Activated CD4-positive, alpha-beta T cell treated with anti-CD3 and anti-CD28 coated beads, Interleukin-2, amount 10 ng/mL, durations not matched to agents 7 days and 5 days (primary cell): Measurements from ENCODE around the gene NDUFAF4. TPM values are rescaled to one million over a fixed set of nuclear protein-coding genes. Genes with fewer than 3 reads are reported as not detected.
"Not testable (repeated sequence)": the region's sequence is repeated elsewhere in the genome, so short reads cannot be mapped to it uniquely, and the experiment has no call there.

Experiments used
- CTCF ChIA-PET: fragments of 350-600 bp; sonication (Branson Sonifier 250); formaldehyde crosslinking; loops from one replicate; lab custom pipeline; 2021; ENCODE audit warnings: antibody characterized with exemption; lab: Charles Lee
- POLR2A ChIA-PET: fragments of 350-600 bp; sonication (Branson Sonifier 250); formaldehyde crosslinking; loops from one replicate; lab custom pipeline; 2021; ENCODE audit warnings: antibody characterized with exemption; lab: Charles Lee
- DNase-seq: peaks from one replicate; pipeline ENCODE4 v3.0.0-alpha.2; 2020
- H3K27ac Mint-ChIP-seq: one replicate; pipeline ENCODE4 v1.8.0; 2021; ENCODE audit warnings: mild to moderate bottlenecking, moderate library complexity, mixed read lengths
- H3K27me3 Mint-ChIP-seq: one replicate; pipeline ENCODE4 v1.8.0; 2021; ENCODE audit warnings: mixed read lengths
- H3K36me3 Mint-ChIP-seq: one replicate; pipeline ENCODE4 v1.8.0; 2021; ENCODE audit warnings: low read depth, mixed read lengths
- H3K4me1 Mint-ChIP-seq: one replicate; pipeline ENCODE4 v1.8.0; 2021; ENCODE audit warnings: mixed read lengths
- H3K4me3 Mint-ChIP-seq: one replicate; pipeline ENCODE4 v1.8.0; 2021; ENCODE audit warnings: mild to moderate bottlenecking, moderate library complexity, mixed read lengths
- H3K9me3 Mint-ChIP-seq: one replicate; pipeline ENCODE4 v1.8.0; 2021; ENCODE audit warnings: mixed read lengths
- total RNA-seq, 2 experiments: library from RNA; stranded (reverse); gene quantifications; one replicate each; pipeline ENCODE4 v1.2.3, GENCODE V29; 2021

NDUFAF4 gene
- total RNA-seq, 2 experiments from 2014 or later: 34.3 to 42.7 TPM

DNA sequence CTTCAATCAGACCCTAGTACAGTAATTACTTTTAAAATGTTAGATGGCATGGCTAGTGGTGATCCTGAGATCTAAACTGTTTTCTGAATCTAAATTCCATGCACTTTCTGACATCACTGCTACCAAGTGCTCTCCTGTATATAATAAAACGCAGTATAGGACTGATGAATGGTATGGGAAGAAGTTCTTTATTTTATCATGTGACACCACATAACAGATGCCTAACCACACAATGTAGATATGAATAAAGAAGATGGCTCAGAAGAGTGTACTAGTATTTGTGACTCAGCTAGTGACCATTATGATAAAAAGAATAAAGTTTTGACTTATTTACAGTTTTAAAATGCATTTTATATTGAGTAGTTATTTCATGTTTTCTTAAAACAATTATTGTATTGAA is 8.5 kb downstream of the NDUFAF4 start:
- H3K36me3 Mint-ChIP-seq: peaks cover 24% of the 10 kb centered on the region

GRCh38 chr6:96888745-96889144 is 8.9 kb downstream of the NDUFAF4 start:
- Mint-ChIP-seq H3K9me3 (no peaks in the 10 kb centered on the region), H3K36me3 (peaks cover 22% of the 10 kb centered on the region), H3K4me3 (no peak overlapping the region), H3K27me3 (peaks cover 2% of the 10 kb centered on the region), H3K27ac (no peak overlapping the region), H3K4me1 (peaks cover 21% of the 10 kb centered on the region)
- POLR2A ChIA-PET: no interaction called here
- CTCF ChIA-PET: no interaction called here
- no peak for DNase-seq

More for the DNA sequence above, 8.5 kb downstream of the NDUFAF4 start:
- ChIA-PET CTCF (no interaction called here), POLR2A (no interaction called here)
- Mint-ChIP-seq H3K27ac (no peak overlapping the region), H3K4me1 (peaks cover 21% of the 10 kb centered on the region), H3K27me3 (peaks cover 2% of the 10 kb centered on the region), H3K4me3 (no peak overlapping the region), H3K9me3 (no peaks in the 10 kb centered on the region)
- DNase-seq: no peak

DNA sequence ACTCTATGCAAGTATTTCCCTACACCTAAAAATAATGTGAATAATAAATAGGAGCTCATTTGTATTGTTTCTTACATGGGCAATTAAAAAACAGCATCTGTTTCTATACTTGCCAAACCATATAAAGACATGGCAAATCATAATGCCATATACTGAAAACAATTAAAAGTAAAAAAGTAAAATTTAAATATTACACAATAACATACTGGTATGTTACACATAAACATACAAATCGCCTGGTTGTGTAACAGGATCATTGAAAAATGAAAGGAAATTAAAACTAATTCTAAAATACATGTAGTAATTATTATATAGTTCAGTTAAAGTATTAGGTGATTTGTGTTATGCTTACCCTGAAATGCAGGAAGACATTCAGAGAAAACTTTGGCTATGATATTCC is 11.2 kb downstream of the NDUFAF4 start:
- H3K9me3 Mint-ChIP-seq: no peaks in the 10 kb centered on the region
- no peak overlapping the region for H3K4me3 Mint-ChIP-seq
- DNase-seq: no peak
- peaks cover 19% of the 10 kb centered on the region for H3K36me3 Mint-ChIP-seq
- ChIA-PET CTCF (interaction anchor here (1.3 kb wide), 1 partner anchor 14 kb away, joined by 3 read pairs; no protein-coding TSS in a partner anchor), POLR2A (interaction anchor here (0.7 kb wide), 1 partner anchor 399 kb away, joined by 3 read pairs; no protein-coding TSS in a partner anchor)
- H3K27ac Mint-ChIP-seq: no peak overlapping the region
- peaks cover 19% of the 10 kb centered on the region for H3K4me1 Mint-ChIP-seq
- H3K27me3 Mint-ChIP-seq: peaks cover 2% of the 10 kb centered on the region

DNA sequence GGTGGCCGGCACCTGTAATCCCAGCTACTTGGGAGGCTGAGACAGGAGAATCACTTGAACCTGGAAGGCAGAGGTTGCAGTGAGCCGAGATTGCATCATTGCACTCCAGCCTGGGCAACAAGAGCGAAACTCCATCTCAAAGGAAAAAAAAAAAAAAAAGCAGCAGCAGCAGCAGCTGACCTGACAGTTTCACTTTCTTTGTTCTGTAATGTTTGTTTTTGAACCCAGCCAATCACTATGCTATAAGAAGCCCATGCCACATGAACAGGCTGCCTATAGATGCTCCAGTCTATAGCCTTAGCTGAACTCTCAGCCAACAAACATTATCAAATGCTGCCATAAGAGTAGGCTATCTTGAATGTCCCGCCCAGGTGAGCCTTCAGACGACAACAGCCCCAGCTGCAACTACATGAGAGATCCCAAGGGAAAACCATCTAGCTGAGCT is 12.5 kb downstream of the NDUFAF4 start:
- peak overlapping the region; percentile 83 for H3K27ac Mint-ChIP-seq
- H3K36me3 Mint-ChIP-seq, POLR2A ChIA-PET, H3K9me3 Mint-ChIP-seq, H3K27me3 Mint-ChIP-seq: not testable (repeated sequence)
- DNase-seq: peak; percentile 54
- CTCF ChIA-PET: interaction anchor here (0.5 to 1.7 kb wide), 3 partner anchors 13 to 1865 kb away, joined by 3 to 6 read pairs (median 3); no protein-coding TSS in a partner anchor
- H3K4me3 Mint-ChIP-seq: peak overlapping the region; percentile 3
- H3K4me1 Mint-ChIP-seq: peaks cover 18% of the 10 kb centered on the region

GRCh38 chr6:96878143-96878542 is 19.5 kb downstream of the NDUFAF4 start:
- peaks cover 6% of the 10 kb centered on the region for H3K27me3 Mint-ChIP-seq
- no peak overlapping the region for H3K27ac Mint-ChIP-seq
- CTCF ChIA-PET: interaction anchor here (1.1 kb wide), 1 partner anchor 30 kb away, joined by 3 read pairs; no protein-coding TSS in a partner anchor
- H3K9me3 Mint-ChIP-seq: no peaks in the 10 kb centered on the region
- POLR2A ChIA-PET: no interaction called here
- no peak for DNase-seq
- H3K4me1 Mint-ChIP-seq: peaks cover 2% of the 10 kb centered on the region
- H3K4me3 Mint-ChIP-seq: no peak overlapping the region
- no peaks in the 10 kb centered on the region for H3K36me3 Mint-ChIP-seq

- H3K36me3 Mint-ChIP-seq: no peaks in the 10 kb centered on the region
- no peaks in the 10 kb centered on the region for H3K9me3 Mint-ChIP-seq
- POLR2A ChIA-PET: no interaction called here
- CTCF ChIA-PET: no interaction called here
- H3K4me3 Mint-ChIP-seq: no peak overlapping the region
- H3K27ac Mint-ChIP-seq: no peak overlapping the region
- peaks cover 9% of the 10 kb centered on the region for H3K27me3 Mint-ChIP-seq
- DNase-seq: no peak
- peaks cover 2% of the 10 kb centered on the region for H3K4me1 Mint-ChIP-seq
Observed at GRCh38 chr6:96876886-96877545, 20.7 kb downstream of the NDUFAF4 start.

- ChIA-PET POLR2A (no interaction called here), CTCF (interaction anchor here (0.5 to 1.0 kb wide), 2 partner anchors 11 to 93 kb away, joined by 3 to 4 read pairs; no protein-coding TSS in a partner anchor)
- no peak overlapping the region for H3K4me3 Mint-ChIP-seq
- no peak overlapping the region for H3K27ac Mint-ChIP-seq
- no peaks in the 10 kb centered on the region for H3K36me3 Mint-ChIP-seq
- H3K27me3 Mint-ChIP-seq: peaks cover 22% of the 10 kb centered on the region
- H3K9me3 Mint-ChIP-seq: no peaks in the 10 kb centered on the region
- no peak for DNase-seq
- peaks cover 2% of the 10 kb centered on the region for H3K4me1 Mint-ChIP-seq
Observed at GRCh38 chr6:96872976-96873375, 24.7 kb downstream of the NDUFAF4 start.

GRCh38 chr6:96865055-96865405 is 32.7 kb downstream of the NDUFAF4 start:
- Mint-ChIP-seq H3K9me3 (no peaks in the 10 kb centered on the region), H3K27me3 (peaks cover 37% of the 10 kb centered on the region), H3K4me1 (no peaks in the 10 kb centered on the region), H3K36me3 (no peaks in the 10 kb centered on the region), H3K27ac (no peak overlapping the region), H3K4me3 (no peak overlapping the region)
- ChIA-PET POLR2A (no interaction called here), CTCF (no interaction called here)
- no peak for DNase-seq

- no peaks in the 10 kb centered on the region for H3K36me3 Mint-ChIP-seq
- no peak for DNase-seq
- ChIA-PET CTCF (interaction anchor here (0.7 kb wide), 1 partner anchor 693 kb away, joined by 9 read pairs; no protein-coding TSS in a partner anchor), POLR2A (no interaction called here)
- no peak overlapping the region for H3K4me3 Mint-ChIP-seq
- H3K27me3 Mint-ChIP-seq: peaks cover 37% of the 10 kb centered on the region
- H3K9me3 Mint-ChIP-seq: no peaks in the 10 kb centered on the region
- no peaks in the 10 kb centered on the region for H3K4me1 Mint-ChIP-seq
- no peak overlapping the region for H3K27ac Mint-ChIP-seq
Observed at GRCh38 chr6:96864216-96865054, 33.3 kb downstream of the NDUFAF4 start.

DNA sequence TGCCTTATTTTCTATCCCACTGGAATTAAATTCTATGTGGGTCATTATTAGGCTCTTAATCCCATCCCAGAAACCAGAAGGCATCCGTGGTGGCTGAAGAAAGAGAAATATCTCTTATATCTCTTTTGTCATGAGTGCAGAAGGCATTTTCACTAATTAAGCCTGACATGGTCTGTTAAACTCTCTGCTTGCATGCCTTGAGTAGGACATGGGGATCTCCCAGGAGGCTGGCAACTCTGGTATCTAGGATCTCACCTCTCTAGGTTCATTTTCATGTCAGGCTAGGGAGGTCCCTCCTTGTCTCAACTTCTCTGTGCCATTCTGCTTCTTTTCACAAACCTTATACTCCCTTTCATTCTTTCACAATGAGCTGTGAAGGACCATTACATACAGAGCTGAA is 35.1 kb downstream of the NDUFAF4 start:
- Mint-ChIP-seq H3K9me3 (no peaks in the 10 kb centered on the region), H3K4me1 (no peaks in the 10 kb centered on the region), H3K36me3 (no peaks in the 10 kb centered on the region), H3K27me3 (peaks cover 37% of the 10 kb centered on the region), H3K4me3 (no peak overlapping the region), H3K27ac (no peak overlapping the region)
- no peak for DNase-seq
- ChIA-PET CTCF (no interaction called here), POLR2A (no interaction called here)

DNA sequence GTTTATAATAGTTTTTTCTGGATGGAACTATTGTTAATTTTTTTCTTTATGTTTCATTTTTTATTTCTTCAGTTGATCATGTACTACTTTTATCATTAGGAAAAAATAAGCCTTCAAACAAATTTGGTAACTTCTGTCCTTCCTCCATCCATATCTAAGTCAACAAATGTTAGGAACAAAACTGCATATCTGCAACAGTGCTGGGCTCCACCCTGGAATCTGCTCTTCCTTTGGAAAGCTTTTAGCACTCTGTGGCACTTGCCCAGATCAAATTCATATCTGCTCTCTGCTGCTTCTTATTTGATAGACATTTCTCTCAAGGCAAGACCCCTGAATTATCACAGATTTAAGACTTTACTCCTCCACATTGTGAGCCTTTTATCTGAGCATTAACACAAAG is 36.1 kb downstream of the NDUFAF4 start:
- CTCF ChIA-PET: no interaction called here

GRCh38 chr6:96856856-96857255 is 40.8 kb downstream of the NDUFAF4 start:
- Mint-ChIP-seq H3K27me3 (peaks cover 21% of the 10 kb centered on the region), H3K36me3 (no peaks in the 10 kb centered on the region), H3K27ac (no peak overlapping the region), H3K9me3 (no peaks in the 10 kb centered on the region), H3K4me3 (no peak overlapping the region), H3K4me1 (no peaks in the 10 kb centered on the region)
- DNase-seq: no peak
- ChIA-PET POLR2A (no interaction called here), CTCF (no interaction called here)

More for the DNA sequence above, 36.1 kb downstream of the NDUFAF4 start:
- H3K9me3 Mint-ChIP-seq: no peaks in the 10 kb centered on the region
- no peak overlapping the region for H3K4me3 Mint-ChIP-seq
- DNase-seq: no peak
- H3K27ac Mint-ChIP-seq: no peak overlapping the region
- POLR2A ChIA-PET: no interaction called here
- H3K27me3 Mint-ChIP-seq: peaks cover 41% of the 10 kb centered on the region
- H3K4me1 Mint-ChIP-seq: no peaks in the 10 kb centered on the region
- H3K36me3 Mint-ChIP-seq: no peaks in the 10 kb centered on the region

- POLR2A ChIA-PET: no interaction called here
- peaks cover 17% of the 10 kb centered on the region for H3K27me3 Mint-ChIP-seq
- no peak overlapping the region for H3K27ac Mint-ChIP-seq
- H3K4me3 Mint-ChIP-seq: no peak overlapping the region
- no peaks in the 10 kb centered on the region for H3K36me3 Mint-ChIP-seq
- H3K9me3 Mint-ChIP-seq: no peaks in the 10 kb centered on the region
- DNase-seq: no peak
- CTCF ChIA-PET: no interaction called here
- no peaks in the 10 kb centered on the region for H3K4me1 Mint-ChIP-seq
Observed at GRCh38 chr6:96853083-96853482, 44.6 kb downstream of the NDUFAF4 start.
